GM18511 (cell line): ENCODE results near the gene RTKN2.
A peak's percentile ranks its signal among the peaks of the same experiment; 100 is the strongest.

Source experiments
- ATAC-seq: cut with Tn5 transposase; IDR thresholded peaks from one replicate; pipeline ENCODE4 v1.9.1; 2021; ENCODE audit warnings: mild to moderate bottlenecking, moderate library complexity; ENCODE audit not compliant: unreplicated experiment

RTKN2 gene

GRCh38 chr10:62230344-62231121 lies 38.1 kb downstream of the RTKN2 start:
- no peak for ATAC-seq

- no peak for ATAC-seq
These were observed 43.3 kb downstream of the RTKN2 start for GRCh38 chr10:62225362-62225761.

- ATAC-seq: no peak
These were observed 44.0 kb downstream of the RTKN2 start for GRCh38 chr10:62224606-62225005.

- ATAC-seq: no peak
These were observed 51.0 kb downstream of the RTKN2 start for GRCh38 chr10:62217683-62218082.

- ATAC-seq: no peak
These were observed 54.2 kb downstream of the RTKN2 start for GRCh38 chr10:62214364-62214874.

- no peak for ATAC-seq
These were observed 62.8 kb downstream of the RTKN2 start for GRCh38 chr10:62205750-62206399.

GRCh38 chr10:62199584-62199983 lies 69.1 kb downstream of the RTKN2 start:
- peak; percentile 69 for ATAC-seq

DNA sequence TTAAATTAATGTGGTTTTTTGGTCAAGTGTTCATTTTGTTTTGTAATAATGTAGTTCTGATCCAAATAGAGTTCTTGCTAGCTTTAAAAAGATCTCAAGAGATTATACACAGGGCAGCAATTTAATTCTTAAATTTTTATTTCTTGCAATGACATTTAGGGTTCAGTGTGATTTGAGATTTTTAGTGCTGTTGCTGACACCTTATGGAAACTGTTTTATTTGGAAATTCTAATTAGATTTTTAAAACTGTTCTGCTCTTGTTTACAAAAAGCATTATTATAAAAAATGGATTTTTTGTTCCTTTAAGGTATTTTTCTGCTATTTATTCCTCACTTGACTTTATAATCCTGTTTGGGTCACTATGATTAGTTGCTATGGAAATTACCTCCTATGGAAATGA lies 72.1 kb downstream of the RTKN2 start:
- no peak for ATAC-seq

GRCh38 chr10:62195675-62195926 lies 73.0 kb downstream of the RTKN2 start:
- no peak for ATAC-seq

DNA sequence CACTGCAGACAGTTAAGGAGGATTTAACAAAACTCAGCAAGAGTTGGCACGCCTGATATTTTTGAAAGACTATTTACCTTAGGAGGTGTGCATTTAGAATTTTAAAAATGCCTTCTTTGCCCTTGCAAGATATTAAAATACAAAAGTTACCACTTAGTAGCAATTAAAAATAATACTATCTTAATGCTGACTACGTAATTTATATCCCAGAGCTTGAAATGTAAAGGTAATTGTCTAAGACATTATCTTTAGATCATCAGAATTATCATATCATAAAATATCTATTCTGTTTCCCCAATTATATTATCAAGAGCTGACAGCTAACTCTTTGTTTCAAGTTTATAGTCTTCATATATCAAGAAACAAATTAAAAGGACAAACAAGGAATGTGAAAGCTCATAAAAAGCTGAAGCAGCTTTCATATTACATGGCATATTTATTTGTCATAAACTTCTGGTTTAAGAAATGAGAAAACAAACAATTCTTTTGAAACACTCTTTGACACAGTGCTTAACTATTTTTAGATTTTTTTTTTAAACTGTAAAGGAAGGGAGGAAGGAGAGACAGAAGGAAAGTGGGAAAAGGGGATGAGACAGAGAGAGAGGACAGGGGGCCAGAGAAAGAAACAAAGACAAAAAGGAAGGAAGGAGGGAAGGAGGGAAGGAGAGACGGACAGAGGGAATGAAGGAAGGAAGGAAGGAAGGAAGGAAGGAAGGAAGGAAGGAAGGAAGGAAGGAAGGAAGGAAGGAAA lies 73.5 kb downstream of the RTKN2 start:
- no peak for ATAC-seq

GRCh38 chr10:62193479-62193878 lies 75.2 kb downstream of the RTKN2 start:
- ATAC-seq: no peak

GRCh38 chr10:62189131-62189530 lies 79.5 kb downstream of the RTKN2 start:
- ATAC-seq: no peak

- ATAC-seq: no peak
These were observed 80.5 kb downstream of the RTKN2 start for GRCh38 chr10:62188021-62188616.

- no peak for ATAC-seq
These were observed 81.5 kb downstream of the RTKN2 start for GRCh38 chr10:62186999-62187675.

DNA sequence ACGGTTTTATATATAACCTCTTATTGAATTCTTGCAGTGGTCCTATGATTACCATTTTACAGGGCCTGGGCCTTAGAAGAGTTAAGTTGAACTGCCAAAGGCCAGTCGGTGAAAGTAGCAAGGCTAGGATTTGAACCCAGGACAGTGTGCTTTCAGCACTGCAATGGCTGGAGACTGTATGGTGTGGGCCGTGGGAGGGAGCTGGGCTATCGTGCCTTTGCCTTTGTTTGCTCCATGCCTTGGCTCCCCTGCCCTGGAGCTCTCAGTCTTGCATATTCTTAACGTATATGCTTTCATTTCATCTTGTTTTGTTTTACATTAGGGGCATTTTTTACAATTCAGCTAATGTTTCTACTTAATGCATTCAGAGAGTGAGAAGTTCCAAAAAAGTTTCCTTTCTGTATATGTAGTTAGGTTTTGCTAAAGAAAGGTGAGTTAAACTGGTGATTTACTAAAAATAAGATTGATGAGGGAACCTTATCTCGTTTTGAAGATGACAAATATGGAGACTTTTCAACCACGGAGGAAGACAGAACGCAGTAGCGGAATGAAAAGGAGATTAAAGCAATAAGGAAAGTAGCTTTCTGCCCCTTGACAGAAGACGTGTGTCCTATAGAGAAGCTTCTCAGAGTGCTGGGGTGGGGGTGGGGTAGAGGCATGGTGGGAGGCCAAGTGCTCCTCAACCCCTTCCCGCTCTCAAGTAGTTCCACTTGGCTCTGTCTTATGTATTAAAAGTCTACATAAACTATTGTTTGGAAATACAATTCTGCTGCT lies 82.5 kb downstream of the RTKN2 start:
- no peak for ATAC-seq

GRCh38 chr10:62183857-62184795 lies 84.5 kb downstream of the RTKN2 start:
- ATAC-seq: no peak

- ATAC-seq: peak; percentile 83
These were observed 85.2 kb downstream of the RTKN2 start for GRCh38 chr10:62183442-62183841.

DNA sequence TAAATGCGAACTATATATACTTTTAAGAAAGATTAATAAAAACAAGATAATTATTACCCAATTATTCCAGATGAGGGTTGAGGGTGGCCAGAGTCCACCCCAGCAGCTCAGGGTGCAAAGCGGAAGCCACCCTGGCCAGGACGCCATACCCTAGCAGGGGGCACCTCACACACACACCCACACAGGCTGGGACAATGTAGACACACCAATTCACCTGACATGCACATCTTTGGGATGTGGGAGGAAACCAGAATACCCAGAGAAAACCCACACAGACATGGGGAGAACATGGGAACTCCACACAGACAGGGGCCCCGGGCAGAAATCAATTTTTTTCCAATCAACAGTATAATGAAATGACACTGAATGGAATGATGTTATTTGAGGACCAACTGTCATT lies 86.0 kb downstream of the RTKN2 start:
- ATAC-seq: no peak

- no peak for ATAC-seq
These were observed 86.5 kb downstream of the RTKN2 start for GRCh38 chr10:62182171-62182570.
